Astrocyte (in vitro differentiated cells and primary cell): ENCODE data around the gene POU2F2. TPM values are rescaled to one million over a fixed set of nuclear protein-coding genes. Genes with fewer than 3 reads are reported as not detected.

ENCODE experiments used
- DNase-seq: peaks from one replicate; pipeline ENCODE4 v3.0.0-alpha.2; 2010; ENCODE audit warnings: low read depth
- FAIRE-seq: peaks from 2 replicates; lab custom pipeline; 2011; peaks lifted over from hg19 to GRCh38; lab: Jason Lieb, UNC
- H2AFZ ChIP-seq: 2 replicates; pipeline ENCODE4 v1.6.0; 2012; ENCODE audit warnings: low read depth, low read length, inconsistent platforms
- H3K27ac ChIP-seq: 2 replicates; pipeline ENCODE4 v1.5.1; 2011; ENCODE audit warnings: low read depth, low read length, inconsistent platforms
- H3K27me3 ChIP-seq: 2 replicates; pipeline ENCODE4 v1.6.0; 2011; ENCODE audit warnings: low read length, inconsistent platforms; ENCODE audit not compliant: insufficient read depth
- H3K36me3 ChIP-seq: 2 replicates; pipeline ENCODE4 v1.5.1; 2011; ENCODE audit warnings: low read length, inconsistent platforms; ENCODE audit not compliant: insufficient read depth
- H3K4me1 ChIP-seq: 2 replicates; pipeline ENCODE4 v1.5.1; 2011; ENCODE audit warnings: low read length, inconsistent platforms; ENCODE audit not compliant: insufficient read depth
- H3K4me2 ChIP-seq: 2 replicates; pipeline ENCODE4 v1.6.0; 2012; ENCODE audit warnings: low read length, inconsistent platforms
- H3K4me3 ChIP-seq: 2 replicates; pipeline ENCODE4 v1.5.1; 2011; ENCODE audit warnings: low read depth, mild to moderate bottlenecking, low read length, inconsistent platforms; ENCODE audit not compliant: insufficient read depth
- H3K79me2 ChIP-seq: 2 replicates; pipeline ENCODE4 v1.6.0; 2012; ENCODE audit warnings: mild to moderate bottlenecking, low read length, inconsistent platforms; ENCODE audit not compliant: insufficient read depth
- H3K9ac ChIP-seq: 2 replicates; pipeline ENCODE4 v1.6.0; 2012; ENCODE audit warnings: mild to moderate bottlenecking, low read length, inconsistent platforms
- H3K9me3 ChIP-seq: 2 replicates; pipeline ENCODE4 v1.5.1; 2012; ENCODE audit warnings: low read depth, mild to moderate bottlenecking, low read length, inconsistent platforms; ENCODE audit not compliant: insufficient read depth
- H4K20me1 ChIP-seq: 2 replicates; pipeline ENCODE4 v1.6.0; 2012; ENCODE audit warnings: low read length, inconsistent platforms; ENCODE audit not compliant: insufficient read depth
- H3K27ac Mint-ChIP-seq: one replicate; pipeline ENCODE4 v1.8.0; 2021; ENCODE audit warnings: mild to moderate bottlenecking, mixed read lengths; ENCODE audit not compliant: unreplicated experiment
- H3K27me3 Mint-ChIP-seq: one replicate; pipeline ENCODE4 v1.8.0; 2021; ENCODE audit warnings: low read depth, mixed read lengths; ENCODE audit not compliant: unreplicated experiment
- H3K36me3 Mint-ChIP-seq: one replicate; pipeline ENCODE4 v1.8.0; 2021; ENCODE audit warnings: low read depth, mixed read lengths; ENCODE audit not compliant: unreplicated experiment
- H3K4me1 Mint-ChIP-seq: one replicate; pipeline ENCODE4 v1.8.0; 2021; ENCODE audit warnings: low read depth, mixed read lengths; ENCODE audit not compliant: unreplicated experiment
- H3K4me3 Mint-ChIP-seq: one replicate; pipeline ENCODE4 v1.8.0; 2021; ENCODE audit warnings: mild to moderate bottlenecking, moderate library complexity, mixed read lengths; ENCODE audit not compliant: unreplicated experiment
- H3K9me3 Mint-ChIP-seq: one replicate; pipeline ENCODE4 v1.8.0; 2021; ENCODE audit warnings: mild to moderate bottlenecking, mixed read lengths; ENCODE audit not compliant: unreplicated experiment
- EZH2 ChIP-seq: IDR thresholded peaks from 2 replicates; pipeline ENCODE4 v1.6.1; 2012; ENCODE audit warnings: mild to moderate bottlenecking, low read length, inconsistent platforms; ENCODE audit not compliant: insufficient read depth
- microRNA-seq: library from miRNA; unstranded; fragments of <30 nt; microRNA quantifications from one replicate; pipeline ENCODE4 v1.2.0, GENCODE V29; 2020
- total RNA-seq: library from RNA; stranded (reverse); gene quantifications from 2 replicates; pipeline ENCODE4 v1.2.1, GENCODE V29; 2021
- TF ChIP-seq, protein P1 (sequence below): IDR thresholded peaks from 2 replicates; pipeline ENCODE4 v1.5.1; 2011; ENCODE audit warnings: low read depth, mild to moderate bottlenecking, inconsistent platforms, low read length, moderate library complexity; ENCODE audit not compliant: insufficient read depth

The POU2F2 gene
- total RNA-seq, 1 donor from 2014 or later, result 8.3 TPM

- H3K36me3 Mint-ChIP-seq, result peaks cover 7% of the 10 kb centered on the region
These were observed 92.2 kb downstream of the POU2F2 start for GRCh38 chr19:42040031-42040430.

GRCh38 chr19:42038666-42039065 is 93.6 kb downstream of the POU2F2 start:
- Histone ChIP-seq H3K9ac (no peak overlapping the region), H2AFZ (no peak overlapping the region), H3K4me1 (no peaks in the 10 kb centered on the region), H3K36me3 (no peaks in the 10 kb centered on the region), H4K20me1 (no peaks in the 10 kb centered on the region), H3K4me2 (no peak overlapping the region), H3K79me2 (no peaks in the 10 kb centered on the region), H3K9me3 (no peaks in the 10 kb centered on the region), H3K4me3 (no peak overlapping the region), H3K27ac (no peak overlapping the region), H3K27me3 (no peaks in the 10 kb centered on the region)
- FAIRE-seq (no peak), DNase-seq (no peak)
- peaks cover 2% of the 10 kb centered on the region for H3K27me3 Mint-ChIP-seq
- H3K4me3 Mint-ChIP-seq, result no peak overlapping the region
- no peaks in the 10 kb centered on the region for H3K9me3 Mint-ChIP-seq
- H3K27ac Mint-ChIP-seq, result no peak overlapping the region
- H3K4me1 Mint-ChIP-seq, result no peaks in the 10 kb centered on the region
- TF ChIP-seq, protein P1, sequence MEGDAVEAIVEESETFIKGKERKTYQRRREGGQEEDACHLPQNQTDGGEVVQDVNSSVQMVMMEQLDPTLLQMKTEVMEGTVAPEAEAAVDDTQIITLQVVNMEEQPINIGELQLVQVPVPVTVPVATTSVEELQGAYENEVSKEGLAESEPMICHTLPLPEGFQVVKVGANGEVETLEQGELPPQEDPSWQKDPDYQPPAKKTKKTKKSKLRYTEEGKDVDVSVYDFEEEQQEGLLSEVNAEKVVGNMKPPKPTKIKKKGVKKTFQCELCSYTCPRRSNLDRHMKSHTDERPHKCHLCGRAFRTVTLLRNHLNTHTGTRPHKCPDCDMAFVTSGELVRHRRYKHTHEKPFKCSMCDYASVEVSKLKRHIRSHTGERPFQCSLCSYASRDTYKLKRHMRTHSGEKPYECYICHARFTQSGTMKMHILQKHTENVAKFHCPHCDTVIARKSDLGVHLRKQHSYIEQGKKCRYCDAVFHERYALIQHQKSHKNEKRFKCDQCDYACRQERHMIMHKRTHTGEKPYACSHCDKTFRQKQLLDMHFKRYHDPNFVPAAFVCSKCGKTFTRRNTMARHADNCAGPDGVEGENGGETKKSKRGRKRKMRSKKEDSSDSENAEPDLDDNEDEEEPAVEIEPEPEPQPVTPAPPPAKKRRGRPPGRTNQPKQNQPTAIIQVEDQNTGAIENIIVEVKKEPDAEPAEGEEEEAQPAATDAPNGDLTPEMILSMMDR, result no peak
- TF ChIP-seq EZH2, result no peak
- H3K36me3 Mint-ChIP-seq, result peaks cover 7% of the 10 kb centered on the region

More at GRCh38 chr19:42040031-42040430, 92.2 kb downstream of the POU2F2 start:
- Histone ChIP-seq H3K4me1 (no peaks in the 10 kb centered on the region), H3K79me2 (no peaks in the 10 kb centered on the region), H3K36me3 (no peaks in the 10 kb centered on the region), H3K4me3 (no peak overlapping the region), H3K4me2 (no peak overlapping the region), H4K20me1 (no peaks in the 10 kb centered on the region), H2AFZ (no peak overlapping the region), H3K9me3 (no peaks in the 10 kb centered on the region), H3K9ac (no peak overlapping the region), H3K27ac (no peak overlapping the region), H3K27me3 (no peaks in the 10 kb centered on the region)
- Mint-ChIP-seq H3K4me3 (no peak overlapping the region), H3K27me3 (peaks cover 5% of the 10 kb centered on the region), H3K27ac (no peak overlapping the region), H3K4me1 (no peaks in the 10 kb centered on the region), H3K9me3 (no peaks in the 10 kb centered on the region)
- no peak for FAIRE-seq
- no peak for DNase-seq
- no peak for TF ChIP-seq EZH2
- TF ChIP-seq, protein P1, result no peak

- H3K9ac ChIP-seq, result no peak overlapping the region
- peaks cover 7% of the 10 kb centered on the region for H3K36me3 Mint-ChIP-seq
- no peak overlapping the region for H3K4me2 ChIP-seq
- H3K9me3 ChIP-seq, result no peaks in the 10 kb centered on the region
- H2AFZ ChIP-seq, result no peak overlapping the region
- peaks cover 2% of the 10 kb centered on the region for H3K27me3 Mint-ChIP-seq
- DNase-seq, result no peak
- H3K4me3 Mint-ChIP-seq, result peak overlapping the region; percentile 34
- H3K27ac Mint-ChIP-seq, result no peak overlapping the region
- no peaks in the 10 kb centered on the region for H3K27me3 ChIP-seq
- H3K4me1 Mint-ChIP-seq, result no peaks in the 10 kb centered on the region
- no peak for TF ChIP-seq EZH2
- no peaks in the 10 kb centered on the region for H3K9me3 Mint-ChIP-seq
- no peak overlapping the region for H3K4me3 ChIP-seq
- no peaks in the 10 kb centered on the region for H4K20me1 ChIP-seq
- FAIRE-seq, result no peak
- no peaks in the 10 kb centered on the region for H3K36me3 ChIP-seq
- H3K27ac ChIP-seq, result no peak overlapping the region
- no peaks in the 10 kb centered on the region for H3K79me2 ChIP-seq
- H3K4me1 ChIP-seq, result no peaks in the 10 kb centered on the region
These were observed 94.6 kb downstream of the POU2F2 start for GRCh38 chr19:42037649-42038048.

Small RNA genes lying within 50 kb of the gene (microRNA-seq; reads per million reads assigned to microRNA genes)
- gene MIR4323, result not detected

Other genes starting within 250 kb of the POU2F2 start
- gene ARHGEF1, start 249.3 kb downstream of the POU2F2 start, total RNA-seq, result 69.8 and 73.1 TPM in 2 replicates
- 0.36 and 0.41 TPM in 2 replicates for gene ERFL, start 204.0 kb downstream of the POU2F2 start, total RNA-seq
- gene RABAC1, start 173.1 kb downstream of the POU2F2 start, total RNA-seq, result 257 and 278 TPM in 2 replicates
- gene ATP1A3, start 138.2 kb downstream of the POU2F2 start, total RNA-seq, result 3.4 and 3.9 TPM in 2 replicates
- gene GRIK5, start 62.2 kb downstream of the POU2F2 start, total RNA-seq, result 9.2 and 12.1 TPM in 2 replicates
- 20.0 and 20.2 TPM in 2 replicates for gene ZNF574, start 56.3 kb downstream of the POU2F2 start, total RNA-seq
- gene DEDD2, start 85.2 kb upstream of the POU2F2 start, total RNA-seq, result 24.4 and 26.1 TPM in 2 replicates
- 20.2 and 21.6 TPM in 2 replicates for gene ZNF526, start 87.9 kb upstream of the POU2F2 start, total RNA-seq
- 49.5 and 50.3 TPM in 2 replicates for gene GSK3A, start 110.2 kb upstream of the POU2F2 start, total RNA-seq
- gene ERF, start 122.7 kb upstream of the POU2F2 start, total RNA-seq, result 108 TPM in 2 replicates
- 73.4 and 78.5 TPM in 2 replicates for gene CIC, start 136.8 kb upstream of the POU2F2 start, total RNA-seq
- gene PRR19, start 169.7 kb upstream of the POU2F2 start, total RNA-seq, result 1.3 and 1.4 TPM in 2 replicates
- 44.1 and 51.8 TPM in 2 replicates for gene PAFAH1B3, start 170.2 kb upstream of the POU2F2 start, total RNA-seq
- gene TMEM145, start 180.9 kb upstream of the POU2F2 start, total RNA-seq, result 0.70 TPM in 1 of 2 replicates, not detected in the other
- gene MEGF8, start 193.2 kb upstream of the POU2F2 start, total RNA-seq, result 42.0 and 45.7 TPM in 2 replicates